MM.1S (cell line): Measurements from ENCODE around the gene PDX1.

Experiments
- DNase-seq: peaks from one replicate; pipeline ENCODE4 v3.0.0-alpha.2; 2015
- H2AFZ ChIP-seq: fragments of 300-600 bp; sonication (generic); 2 replicates; pipeline ENCODE4 v1.6.0; 2016; ENCODE audit warnings: antibody characterized with exemption, low read length
- H3F3A ChIP-seq: fragments of 300-600 bp; sonication (generic); 2 replicates; pipeline ENCODE4 v1.6.1; 2016; ENCODE audit warnings: mild to moderate bottlenecking, antibody characterized with exemption, low read length, moderate library complexity, mixed read lengths; ENCODE audit not compliant: insufficient read depth
- H3K27ac ChIP-seq: fragments of 300-600 bp; sonication (generic); 2 replicates; pipeline ENCODE4 v1.5.1; 2016; ENCODE audit warnings: mild to moderate bottlenecking, low read length
- H3K27me3 ChIP-seq: fragments of 300-600 bp; sonication (generic); replicated peaks from 2 replicates; pipeline ENCODE4 v1.6.0; 2016; ENCODE audit warnings: low read length; ENCODE audit not compliant: insufficient read depth
- H3K36me3 ChIP-seq: fragments of 300-600 bp; sonication (generic); replicated peaks from 2 replicates; pipeline ENCODE4 v1.6.1; 2016; ENCODE audit warnings: mild to moderate bottlenecking, low read length, mixed read lengths; ENCODE audit not compliant: insufficient read depth
- H3K4me1 ChIP-seq: fragments of 300-600 bp; sonication (generic); 2 replicates; pipeline ENCODE4 v1.6.1; 2016; ENCODE audit warnings: low read length, mixed read lengths
- H3K4me2 ChIP-seq: fragments of 300-600 bp; sonication (generic); 2 replicates; pipeline ENCODE4 v1.6.0; 2016; ENCODE audit warnings: low read depth, low read length
- H3K4me3 ChIP-seq: fragments of 300-600 bp; sonication (generic); 2 replicates; pipeline ENCODE4 v1.5.1; 2016; ENCODE audit warnings: low read length, mixed read lengths
- H3K79me2 ChIP-seq: fragments of 300-600 bp; sonication (generic); 2 replicates; pipeline ENCODE4 v1.6.1; 2016; ENCODE audit warnings: mixed run types, low read length, mixed read lengths
- H3K9ac ChIP-seq: fragments of 300-600 bp; sonication (generic); 2 replicates; pipeline ENCODE4 v1.6.1; 2016; ENCODE audit warnings: low read length, mixed read lengths
- H3K9me2 ChIP-seq: fragments of 300-600 bp; sonication (generic); replicated peaks from 2 replicates; pipeline ENCODE4 v1.6.1; 2016; ENCODE audit warnings: mild to moderate bottlenecking, low read length, mixed read lengths; ENCODE audit not compliant: insufficient read depth
- H3K9me3 ChIP-seq: fragments of 300-600 bp; sonication (generic); replicated peaks from 2 replicates; pipeline ENCODE4 v1.6.1; 2016; ENCODE audit warnings: mild to moderate bottlenecking, low read length, mixed read lengths; ENCODE audit not compliant: insufficient read depth
- H4K20me1 ChIP-seq: fragments of 300-600 bp; sonication (generic); 2 replicates; pipeline ENCODE4 v1.6.1; 2016; ENCODE audit warnings: mild to moderate bottlenecking, low read length, moderate library complexity, mixed read lengths; ENCODE audit not compliant: insufficient read depth
- EZH2 ChIP-seq: fragments of 300-600 bp; sonication (generic); optimal IDR thresholded peaks from 2 replicates; pipeline ENCODE3; 2017; ENCODE audit warnings: low read depth, mild to moderate bottlenecking, antibody characterized with exemption, low read length, mixed read lengths
- EZH2phosphoT487 ChIP-seq: fragments of 300-600 bp; sonication (generic); IDR thresholded peaks from 2 replicates; pipeline ENCODE4 v1.6.1; 2018; ENCODE audit warnings: antibody characterized with exemption, low read length
- TF ChIP-seq, protein P1 (sequence below): fragments of 300-600 bp; sonication (generic); IDR thresholded peaks from 2 replicates; pipeline ENCODE4 v1.5.1; 2016; ENCODE audit warnings: antibody characterized with exemption, low read length, mixed read lengths

PDX1 gene

DNA sequence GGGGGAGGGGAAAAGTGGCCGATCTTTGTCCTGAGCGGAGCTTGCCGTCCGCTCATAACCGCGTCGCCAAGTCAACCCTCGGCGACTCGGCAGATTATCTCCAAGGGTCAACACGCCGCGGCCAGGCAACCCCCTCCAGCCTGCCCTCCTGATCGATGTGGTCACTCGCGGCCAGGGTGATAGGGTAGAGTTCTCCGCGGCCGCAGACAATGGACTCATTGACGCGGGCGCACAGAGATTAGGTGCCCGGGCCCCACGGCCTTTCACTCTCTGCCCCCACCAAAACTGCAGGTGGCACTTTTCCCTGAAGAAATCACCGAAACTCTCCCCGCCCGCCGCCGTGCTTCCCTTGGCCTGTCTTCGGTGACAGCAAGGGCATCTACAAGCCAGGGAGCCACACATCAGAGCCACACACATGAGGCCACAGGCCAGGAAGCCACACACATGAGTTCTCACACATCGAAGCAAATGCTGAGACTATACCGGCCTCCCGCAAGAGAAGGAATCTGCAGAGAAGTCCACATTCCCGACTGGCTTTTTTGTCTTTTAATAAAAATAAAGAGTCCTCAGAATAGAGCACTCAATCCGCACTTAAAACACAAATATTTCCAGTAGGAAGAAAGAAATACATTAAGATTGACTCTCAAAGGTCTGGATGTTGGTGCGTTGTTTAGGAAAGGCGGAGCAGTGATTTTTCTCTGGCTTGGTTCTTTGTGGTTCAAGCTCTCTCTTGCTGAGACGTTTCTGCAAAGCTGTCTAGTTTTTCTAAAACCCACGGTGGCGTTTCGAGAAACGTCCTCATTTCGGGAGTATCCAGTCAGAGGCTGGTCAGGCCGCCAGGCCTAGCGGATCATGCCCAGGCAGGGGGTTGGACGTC lies 1.5 kb upstream of the PDX1 start:
- Histone ChIP-seq H3K4me1 (no peaks in the 10 kb centered on the region), H3F3A (no peaks in the 10 kb centered on the region), H3K9me3 (no peaks in the 10 kb centered on the region), H2AFZ (no peak overlapping the region), H3K36me3 (no peaks in the 10 kb centered on the region), H3K27me3 (peaks cover 25% of the 10 kb centered on the region), H3K27ac (no peak overlapping the region), H4K20me1 (no peaks in the 10 kb centered on the region), H3K4me2 (no peak overlapping the region), H3K9me2 (no peaks in the 10 kb centered on the region), H3K9ac (no peak overlapping the region), H3K4me3 (no peak overlapping the region), H3K79me2 (no peaks in the 10 kb centered on the region)
- TF ChIP-seq EZH2phosphoT487 (no peak), EZH2 (no peak)
- TF ChIP-seq, protein P1, sequence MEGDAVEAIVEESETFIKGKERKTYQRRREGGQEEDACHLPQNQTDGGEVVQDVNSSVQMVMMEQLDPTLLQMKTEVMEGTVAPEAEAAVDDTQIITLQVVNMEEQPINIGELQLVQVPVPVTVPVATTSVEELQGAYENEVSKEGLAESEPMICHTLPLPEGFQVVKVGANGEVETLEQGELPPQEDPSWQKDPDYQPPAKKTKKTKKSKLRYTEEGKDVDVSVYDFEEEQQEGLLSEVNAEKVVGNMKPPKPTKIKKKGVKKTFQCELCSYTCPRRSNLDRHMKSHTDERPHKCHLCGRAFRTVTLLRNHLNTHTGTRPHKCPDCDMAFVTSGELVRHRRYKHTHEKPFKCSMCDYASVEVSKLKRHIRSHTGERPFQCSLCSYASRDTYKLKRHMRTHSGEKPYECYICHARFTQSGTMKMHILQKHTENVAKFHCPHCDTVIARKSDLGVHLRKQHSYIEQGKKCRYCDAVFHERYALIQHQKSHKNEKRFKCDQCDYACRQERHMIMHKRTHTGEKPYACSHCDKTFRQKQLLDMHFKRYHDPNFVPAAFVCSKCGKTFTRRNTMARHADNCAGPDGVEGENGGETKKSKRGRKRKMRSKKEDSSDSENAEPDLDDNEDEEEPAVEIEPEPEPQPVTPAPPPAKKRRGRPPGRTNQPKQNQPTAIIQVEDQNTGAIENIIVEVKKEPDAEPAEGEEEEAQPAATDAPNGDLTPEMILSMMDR = no peak
- DNase-seq = no peak

GRCh38 chr13:27918918-27919658 lies 712 bp upstream of the PDX1 start:
- TF ChIP-seq EZH2phosphoT487 = no peak
- TF ChIP-seq, protein P1 = no peak
- no peak for TF ChIP-seq EZH2

DNA sequence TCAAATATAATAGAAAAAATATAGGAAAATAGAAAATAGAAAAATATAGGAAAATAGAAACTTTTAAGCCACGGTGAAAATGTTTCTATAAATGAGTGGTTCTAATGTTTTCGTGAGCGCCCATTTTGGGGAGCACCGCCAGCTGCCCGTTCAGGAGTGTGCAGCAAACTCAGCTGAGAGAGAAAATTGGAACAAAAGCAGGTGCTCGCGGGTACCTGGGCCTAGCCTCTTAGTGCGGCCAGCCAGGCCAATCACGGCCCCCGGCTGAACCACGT lies 204 bp upstream of the PDX1 start:
- Histone ChIP-seq H3K4me3 (no peak overlapping the region), H3K27me3 (peaks cover 29% of the 10 kb centered on the region), H3K79me2 (no peaks in the 10 kb centered on the region), H3K4me2 (no peak overlapping the region), H3K27ac (no peak overlapping the region), H3K9me3 (no peaks in the 10 kb centered on the region), H3K4me1 (no peaks in the 10 kb centered on the region), H3F3A (no peaks in the 10 kb centered on the region), H3K9ac (no peak overlapping the region), H2AFZ (no peak overlapping the region), H3K36me3 (no peaks in the 10 kb centered on the region), H4K20me1 (no peaks in the 10 kb centered on the region), H3K9me2 (no peaks in the 10 kb centered on the region)
- DNase-seq = no peak
- TF ChIP-seq EZH2 (no peak), EZH2phosphoT487 (no peak)
- TF ChIP-seq, protein P1 = no peak

More at GRCh38 chr13:27918918-27919658, 712 bp upstream of the PDX1 start:
- Histone ChIP-seq H3K9ac (no peak overlapping the region), H3F3A (no peaks in the 10 kb centered on the region), H3K79me2 (no peaks in the 10 kb centered on the region), H3K4me3 (no peak overlapping the region), H2AFZ (no peak overlapping the region), H3K9me3 (no peaks in the 10 kb centered on the region), H3K4me2 (no peak overlapping the region), H4K20me1 (no peaks in the 10 kb centered on the region), H3K27ac (no peak overlapping the region), H3K36me3 (no peaks in the 10 kb centered on the region), H3K9me2 (no peaks in the 10 kb centered on the region), H3K4me1 (no peaks in the 10 kb centered on the region), H3K27me3 (peaks cover 29% of the 10 kb centered on the region)
- DNase-seq = no peak
